Naive thymus-derived CD4-positive, alpha-beta T cell (primary cell): Measurements from ENCODE around the gene MIA. TPM values are rescaled to one million over a fixed set of nuclear protein-coding genes. Genes with fewer than 3 reads are reported as not detected.

ENCODE experiments used
- ATAC-seq: fragments of 150-1000 bp; cut with Tn5 transposase; 2 replicates; pipeline ENCODE4 v1.10.0; 2021; ENCODE audit warnings: mild to moderate bottlenecking, moderate library complexity
- CTCF ChIA-PET: fragments of 350-600 bp; sonication (Branson Sonifier 250); formaldehyde crosslinking; loops from one replicate; lab custom pipeline; 2021; ENCODE audit warnings: antibody characterized with exemption; lab: Charles Lee
- POLR2A ChIA-PET: fragments of 350-600 bp; sonication (Branson Sonifier 250); formaldehyde crosslinking; loops from one replicate; lab custom pipeline; 2021; ENCODE audit warnings: antibody characterized with exemption, inconsistent platforms; lab: Charles Lee
- DNase-seq, 9 donors: peaks; one replicate each; pipeline versions ENCODE4 v3.0.0 to v3.0.0-alpha.2; 2020 to 2022; ENCODE audit warnings: mixed read lengths in 1 of 9
- H3K27ac ChIP-seq: one replicate; pipeline ENCODE4 v1.7.0; 2013; ENCODE audit warnings: mild to moderate bottlenecking, low read depth, low read length, moderate library complexity
- H3K27me3 ChIP-seq, 2 donors: one replicate each; pipeline ENCODE4 v1.7.0; 2013; ENCODE audit warnings: low read length in 2 of 2, mild to moderate bottlenecking in 2 of 2, moderate library complexity in 2 of 2; ENCODE audit not compliant: control insufficient read depth in 2 of 2, insufficient read depth in 2 of 2
- H3K36me3 ChIP-seq, 3 experiments: 1 replicate in 2 of 3; 2 replicates in 1 of 3; pipeline ENCODE4 v1.7.0; 2013; ENCODE audit warnings: low read length in 3 of 3, mild to moderate bottlenecking in 3 of 3, moderate library complexity in 1 of 3; ENCODE audit not compliant: insufficient read depth in 3 of 3, control insufficient read depth in 2 of 3
- H3K4me1 ChIP-seq, 2 donors: one replicate each; pipeline ENCODE4 v1.7.0; 2013; ENCODE audit warnings: low read length in 2 of 2, mild to moderate bottlenecking in 2 of 2, moderate library complexity in 1 of 2; ENCODE audit not compliant: control insufficient read depth in 2 of 2, insufficient read depth in 2 of 2
- H3K4me3 ChIP-seq: 2 replicates; pipeline ENCODE4 v1.7.0; 2013; ENCODE audit warnings: mild to moderate bottlenecking, low read length
- H3K9me3 ChIP-seq, 3 experiments: 1 replicate in 2 of 3; 2 replicates in 1 of 3; pipeline ENCODE4 v1.7.0; 2013; ENCODE audit warnings: low read length in 3 of 3; ENCODE audit not compliant: control insufficient read depth in 2 of 3
- H3K27ac Mint-ChIP-seq, 9 donors: one replicate each; pipeline ENCODE4 v1.8.0; 2020 to 2022; ENCODE audit warnings: mixed read lengths in 9 of 9, mild to moderate bottlenecking in 8 of 9, moderate library complexity in 5 of 9, inconsistent platforms in 2 of 9
- H3K27me3 Mint-ChIP-seq, 5 donors: one replicate each; pipeline ENCODE4 v1.8.0; 2021 to 2022; ENCODE audit warnings: mixed read lengths in 5 of 5, mild to moderate bottlenecking in 1 of 5
- H3K36me3 Mint-ChIP-seq, 5 donors: one replicate each; pipeline ENCODE4 v1.8.0; 2020 to 2022; ENCODE audit warnings: mixed read lengths in 5 of 5, mild to moderate bottlenecking in 3 of 5, inconsistent platforms in 1 of 5
- H3K4me1 Mint-ChIP-seq, 7 donors: one replicate each; pipeline ENCODE4 v1.8.0; 2020 to 2022; ENCODE audit warnings: mixed read lengths in 7 of 7, mild to moderate bottlenecking in 3 of 7, inconsistent platforms in 1 of 7
- H3K4me3 Mint-ChIP-seq, 10 donors: one replicate each; pipeline ENCODE4 v1.8.0; 2020 to 2022; ENCODE audit warnings: mild to moderate bottlenecking in 10 of 10, mixed read lengths in 10 of 10, moderate library complexity in 6 of 10, inconsistent platforms in 2 of 10
- H3K9me3 Mint-ChIP-seq, 11 donors: one replicate each; pipeline ENCODE4 v1.8.0; 2020 to 2022; ENCODE audit warnings: mixed read lengths in 11 of 11, mild to moderate bottlenecking in 4 of 11, inconsistent platforms in 1 of 11, moderate library complexity in 1 of 11
- intact Hi-C, 2 donors: fragments of 100-400 bp; cut with micrococcal nuclease; formaldehyde crosslinking; loops; one replicate each; pipeline ENCODE4 v1.15.1; 2023
- polyA plus RNA-seq, 2 donors: library from polyadenylated mRNA; unstranded; fragments of 300-500 nt; fragmentation: Illumina TruSeq; gene quantifications; one replicate each; pipeline ENCODE4 v1.2.3, GENCODE V29; 2021
- total RNA-seq, 6 experiments: library from RNA in 5 of 6; stranded (reverse) in 5 of 6; gene quantifications; 1 replicate in 5 of 6; 2 replicates in 1 of 6; pipeline ENCODE4 v1.2.3 and lab custom pipeline; 2021 to 2026

The MIA gene
- total and polyA plus RNA-seq, 7 experiments from 2014 or later: 4.9 to 7.2 TPM; not detected in 5

GRCh38 chr19:40806423-40807146 lies 31.3 kb downstream of the MIA start:
- no peaks in the 10 kb centered on the region for H3K9me3 Mint-ChIP-seq

GRCh38 chr19:40807147-40808020 lies 32.1 kb downstream of the MIA start:
- Mint-ChIP-seq H3K9me3 (no peaks in the 10 kb centered on the region), H3K4me3 (peak overlapping the region; percentile 81 to 100 (median 90)), H3K27ac (peak overlapping the region; percentile 95 to 99 (median 98)), H3K36me3 (peaks cover 0 to 32% (median 3%) of the 10 kb centered on the region in 5 donors), H3K27me3 (peaks cover 0 to 10% (median 0%) of the 10 kb centered on the region in 5 donors), H3K4me1 (peaks cover 67 to 98% (median 83%) of the 10 kb centered on the region in 7 donors)
- intact Hi-C loops: loop anchor here (1.0 kb wide), 1 partner anchor 9 kb away; no protein-coding TSS in a partner anchor
- Histone ChIP-seq H3K36me3 (peaks cover 0 to 28% (median 8%) of the 10 kb centered on the region in 3 experiments), H3K4me3 (peak overlapping the region; percentile 53), H3K27ac (peak overlapping the region; percentile 87), H3K9me3 (no peaks in the 10 kb centered on the region), H3K4me1 (peaks cover 60 to 74% of the 10 kb centered on the region in 2 donors), H3K27me3 (no peaks in the 10 kb centered on the region)
- CTCF ChIA-PET: interaction anchor here (0.6 to 3.4 kb wide), 11 partner anchors 9 to 641 kb away, joined by 3 to 15 read pairs (median 4); partner anchors contain the start of genes ACTMAP, EGLN2 and RAB4B
- ATAC-seq (no peak), DNase-seq (no peak)
- POLR2A ChIA-PET: interaction anchor here (0.7 to 8.7 kb wide), 8 partner anchors 9 to 163 kb away, joined by 3 to 84 read pairs (median 12); partner anchors contain the start of genes ACTMAP, EGLN2, RAB4B and SNRPA

More at GRCh38 chr19:40806423-40807146, 31.3 kb downstream of the MIA start:
- ATAC-seq: peak; percentile 71
- peak; percentile 65 to 88 (median 81) for DNase-seq
- Mint-ChIP-seq H3K4me1 (peaks cover 68 to 98% (median 85%) of the 10 kb centered on the region in 7 donors), H3K4me3 (peak overlapping the region; percentile 81 to 100 (median 90)), H3K27ac (peak overlapping the region; percentile 95 to 99 (median 98)), H3K27me3 (peaks cover 0 to 4% (median 0%) of the 10 kb centered on the region in 5 donors), H3K36me3 (peaks cover 0 to 39% (median 6%) of the 10 kb centered on the region in 5 donors)
- peaks cover 67 to 78% of the 10 kb centered on the region in 2 donors for H3K4me1 ChIP-seq
- H3K4me3 ChIP-seq: peak overlapping the region; percentile 53
- peak overlapping the region; percentile 87 for H3K27ac ChIP-seq
- H3K27me3 ChIP-seq: no peaks in the 10 kb centered on the region
- intact Hi-C loops: loop anchor here (1.0 kb wide), 1 partner anchor 8 kb away; no protein-coding TSS in a partner anchor
- POLR2A ChIA-PET: interaction anchor here (0.7 to 8.7 kb wide), 10 partner anchors 9 to 163 kb away, joined by 3 to 84 read pairs (median 7); partner anchors contain the start of genes ACTMAP, COQ8B, EGLN2 and ITPKC
- H3K9me3 ChIP-seq: no peaks in the 10 kb centered on the region
- peaks cover 0 to 28% (median 8%) of the 10 kb centered on the region in 3 experiments for H3K36me3 ChIP-seq
- CTCF ChIA-PET: interaction anchor here (0.6 to 3.4 kb wide), 13 partner anchors 8 to 642 kb away, joined by 3 to 15 read pairs (median 3); partner anchors contain the start of genes ACTMAP, EGLN2 and RAB4B

- Mint-ChIP-seq H3K4me3 (peak overlapping the region in 9 of 10 donors; percentile 55 to 100 (median 90)), H3K9me3 (peaks cover 0 to 2% (median 0%) of the 10 kb centered on the region in 11 donors), H3K36me3 (peaks cover 0 to 33% (median 3%) of the 10 kb centered on the region in 5 donors), H3K4me1 (peaks cover 65 to 98% (median 84%) of the 10 kb centered on the region in 7 donors), H3K27me3 (peaks cover 0 to 16% (median 0%) of the 10 kb centered on the region in 5 donors), H3K27ac (peak overlapping the region; percentile 95 to 99 (median 98))
- peaks cover 0 to 28% (median 8%) of the 10 kb centered on the region in 3 experiments for H3K36me3 ChIP-seq
- H3K4me3 ChIP-seq: no peak overlapping the region
- H3K27me3 ChIP-seq: no peaks in the 10 kb centered on the region
- CTCF ChIA-PET: interaction anchor here (0.7 to 3.4 kb wide), 3 partner anchors 10 to 29 kb away, joined by 3 to 15 read pairs (median 15); partner anchors contain the start of gene EGLN2
- peak overlapping the region; percentile 87 for H3K27ac ChIP-seq
- intact Hi-C loops: no loop called here
- no peak for DNase-seq
- H3K4me1 ChIP-seq: peaks cover 54 to 68% of the 10 kb centered on the region in 2 donors
- POLR2A ChIA-PET: interaction anchor here (4.6 to 8.7 kb wide), 3 partner anchors 11 to 30 kb away, joined by 28 to 84 read pairs (median 39); partner anchors contain the start of genes EGLN2 and RAB4B
- no peaks in the 10 kb centered on the region for H3K9me3 ChIP-seq
- ATAC-seq: no peak
Observed at GRCh38 chr19:40808021-40808325, 32.7 kb downstream of the MIA start.

GRCh38 chr19:40808497-40808896 lies 33.2 kb downstream of the MIA start:
- Histone ChIP-seq H3K9me3 (no peaks in the 10 kb centered on the region), H3K27me3 (no peaks in the 10 kb centered on the region), H3K27ac (peak overlapping the region; percentile 87), H3K36me3 (peaks cover 0 to 28% (median 8%) of the 10 kb centered on the region in 3 experiments), H3K4me3 (no peak overlapping the region), H3K4me1 (peaks cover 49 to 63% of the 10 kb centered on the region in 2 donors)
- peak overlapping the region in 5 of 10 donors; percentile 31 to 100 (median 48) for H3K4me3 Mint-ChIP-seq
- POLR2A ChIA-PET: interaction anchor here (4.6 to 5.0 kb wide), 2 partner anchors 11 kb away, joined by 28 to 39 read pairs; partner anchors contain the start of gene EGLN2
- CTCF ChIA-PET: interaction anchor here (0.7 to 2.3 kb wide), 3 partner anchors 10 to 30 kb away, joined by 3 to 15 read pairs (median 3); partner anchors contain the start of gene EGLN2
- ATAC-seq (no peak), DNase-seq (no peak)
- peak overlapping the region in 8 of 9 donors; percentile 42 to 99 (median 93) for H3K27ac Mint-ChIP-seq
- peaks cover 0 to 2% (median 0%) of the 10 kb centered on the region in 11 donors for H3K9me3 Mint-ChIP-seq
- peaks cover 60 to 93% (median 80%) of the 10 kb centered on the region in 7 donors for H3K4me1 Mint-ChIP-seq
- H3K36me3 Mint-ChIP-seq: peaks cover 0 to 31% (median 3%) of the 10 kb centered on the region in 5 donors
- intact Hi-C loops: no loop called here
- peaks cover 0 to 20% (median 0%) of the 10 kb centered on the region in 5 donors for H3K27me3 Mint-ChIP-seq

GRCh38 chr19:40809358-40810086 lies 34.2 kb downstream of the MIA start:
- ATAC-seq (no peak), DNase-seq (no peak)
- CTCF ChIA-PET: interaction anchor here (0.5 to 0.9 kb wide), 3 partner anchors 10 to 32 kb away, joined by 3 to 4 read pairs (median 3); partner anchors contain the start of gene RAB4B
- Mint-ChIP-seq H3K4me1 (peaks cover 56 to 83% (median 76%) of the 10 kb centered on the region in 7 donors), H3K27ac (peak overlapping the region in 8 of 9 donors; percentile 70 to 99 (median 89)), H3K36me3 (peaks cover 0 to 22% (median 3%) of the 10 kb centered on the region in 5 donors), H3K4me3 (peak overlapping the region; percentile 21 to 100 (median 70)), H3K27me3 (peaks cover 0 to 30% (median 0%) of the 10 kb centered on the region in 5 donors), H3K9me3 (peaks cover 0 to 2% (median 0%) of the 10 kb centered on the region in 11 donors)
- H3K27ac ChIP-seq: peak overlapping the region; percentile 72
- intact Hi-C loops: no loop called here
- POLR2A ChIA-PET: interaction anchor here (0.8 to 1.2 kb wide), 4 partner anchors 10 to 59 kb away, joined by 3 to 6 read pairs (median 4); partner anchors contain the start of genes ACTMAP, EGLN2, RAB4B and SNRPA
- H3K9me3 ChIP-seq: no peaks in the 10 kb centered on the region
- H3K4me1 ChIP-seq: peaks cover 39 to 53% of the 10 kb centered on the region in 2 donors
- H3K27me3 ChIP-seq: no peaks in the 10 kb centered on the region
- no peak overlapping the region for H3K4me3 ChIP-seq
- peaks cover 0 to 25% (median 8%) of the 10 kb centered on the region in 3 experiments for H3K36me3 ChIP-seq
